H1 (cell line): Measurements from ENCODE around the gene NDST4. TPM values are rescaled to one million over a fixed set of nuclear protein-coding genes. Genes with fewer than 3 reads are reported as not detected.

Source experiments
- CREB1 ChIP-seq: IDR thresholded peaks from 2 replicates; pipeline ENCODE4 v1.6.1; 2012; ENCODE audit warnings: inconsistent platforms
- HDAC6 ChIP-seq: IDR thresholded peaks from one replicate; pipeline ENCODE4 v1.7.1; 2012; ENCODE audit warnings: low read depth, mild to moderate bottlenecking, inconsistent platforms, low read length, moderate library complexity
- JUN ChIP-seq: IDR thresholded peaks from 2 replicates; pipeline ENCODE4 v1.6.1; 2011; ENCODE audit warnings: low read depth, mild to moderate bottlenecking, improper control_type of control experiment, low read length
- POU5F1 ChIP-seq: IDR thresholded peaks from 2 replicates; pipeline ENCODE4 v1.6.1; 2011; ENCODE audit warnings: low read depth, mild to moderate bottlenecking, low read length, moderate library complexity
- SIRT6 ChIP-seq: IDR thresholded peaks from one replicate; pipeline ENCODE4 v1.7.1; 2012; ENCODE audit warnings: low read length, inconsistent platforms
- TEAD4 ChIP-seq: IDR thresholded peaks from 2 replicates; pipeline ENCODE4 v1.6.1; 2012; ENCODE audit warnings: low read depth, low read length, inconsistent platforms, mixed read lengths
- polyA plus RNA-seq, 7 experiments: library from polyadenylated mRNA; depleted of rRNA in 3 of 7; stranded (reverse) in 5 of 7; unstranded in 2 of 7; fragments of >200 nt in 5 of 7; fragments of 200-250 nt in 2 of 7; gene quantifications; 1 replicate in 5 of 7; 2 replicates in 1 of 7; 4 replicates in 1 of 7; pipeline versions ENCODE4 v1.2.1 to v1.2.3, GENCODE V29; 2011 to 2013; ENCODE audit warnings: missing spikeins in 2 of 7, mixed read lengths in 2 of 7
- total RNA-seq: library from RNA; stranded (reverse); fragmentation: NEBNext Ultra II Directional; extraction: Animal tissue kit (Norgen Biotek cat#: 25700); gene quantifications from 2 replicates; pipeline ENCODE4 v1.2.1, GENCODE V29; 2021
- TF ChIP-seq, protein P1 (sequence below): fragments of 300-600 bp; sonication (generic); IDR thresholded peaks from 2 replicates; pipeline ENCODE4 v1.7.1; 2012; ENCODE audit warnings: low read length, moderate library complexity, mild to moderate bottlenecking, inconsistent platforms; ENCODE audit not compliant: insufficient replicate concordance
- TF ChIP-seq, protein P2 (sequence below): IDR thresholded peaks from 2 replicates; pipeline ENCODE4 v1.6.1; 2011; ENCODE audit warnings: low read depth, mild to moderate bottlenecking, low read length; ENCODE audit not compliant: insufficient read depth

The NDST4 gene
- total and polyA plus RNA-seq, 2 of the 8 experiments (the other 6 are each of a cell fraction or from before 2014, with no cell fraction given): 0.02 TPM; not detected in 1

DNA sequence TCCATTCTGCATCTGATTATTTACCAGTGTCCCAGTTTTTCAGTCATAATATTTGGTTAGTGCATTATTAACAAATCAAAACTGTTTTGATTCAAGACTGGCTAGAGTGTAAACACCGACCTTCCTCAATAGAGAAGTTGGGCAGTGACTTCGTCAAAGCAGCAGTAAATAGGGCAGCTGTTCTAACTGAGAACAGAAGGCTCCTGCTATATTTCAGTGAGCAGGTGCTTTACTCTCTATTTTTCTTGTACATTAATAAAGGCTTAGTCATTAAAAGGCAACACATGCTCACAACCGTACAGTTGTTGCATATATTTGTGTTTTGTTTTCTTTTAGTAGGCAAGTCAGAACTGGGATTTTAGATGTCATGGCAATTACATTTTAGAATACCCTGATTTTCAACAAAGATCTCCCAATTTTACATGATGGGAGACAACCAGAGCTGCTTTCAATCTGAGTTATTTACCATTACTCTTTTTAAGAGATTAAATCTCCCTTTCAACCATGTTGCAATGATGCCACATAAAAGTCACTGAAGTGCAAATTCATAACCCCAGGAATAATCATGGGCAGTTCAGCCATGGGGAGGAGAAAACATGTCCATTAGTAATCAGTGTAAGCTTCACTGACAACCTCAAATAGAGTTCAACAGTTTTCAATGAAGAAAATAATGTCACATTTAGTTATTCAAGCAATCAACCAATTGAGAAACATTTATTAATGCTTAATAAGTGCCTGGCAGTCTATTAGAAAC lies 233.3 kb downstream of the NDST4 start (continued):
- TF ChIP-seq, protein P1, sequence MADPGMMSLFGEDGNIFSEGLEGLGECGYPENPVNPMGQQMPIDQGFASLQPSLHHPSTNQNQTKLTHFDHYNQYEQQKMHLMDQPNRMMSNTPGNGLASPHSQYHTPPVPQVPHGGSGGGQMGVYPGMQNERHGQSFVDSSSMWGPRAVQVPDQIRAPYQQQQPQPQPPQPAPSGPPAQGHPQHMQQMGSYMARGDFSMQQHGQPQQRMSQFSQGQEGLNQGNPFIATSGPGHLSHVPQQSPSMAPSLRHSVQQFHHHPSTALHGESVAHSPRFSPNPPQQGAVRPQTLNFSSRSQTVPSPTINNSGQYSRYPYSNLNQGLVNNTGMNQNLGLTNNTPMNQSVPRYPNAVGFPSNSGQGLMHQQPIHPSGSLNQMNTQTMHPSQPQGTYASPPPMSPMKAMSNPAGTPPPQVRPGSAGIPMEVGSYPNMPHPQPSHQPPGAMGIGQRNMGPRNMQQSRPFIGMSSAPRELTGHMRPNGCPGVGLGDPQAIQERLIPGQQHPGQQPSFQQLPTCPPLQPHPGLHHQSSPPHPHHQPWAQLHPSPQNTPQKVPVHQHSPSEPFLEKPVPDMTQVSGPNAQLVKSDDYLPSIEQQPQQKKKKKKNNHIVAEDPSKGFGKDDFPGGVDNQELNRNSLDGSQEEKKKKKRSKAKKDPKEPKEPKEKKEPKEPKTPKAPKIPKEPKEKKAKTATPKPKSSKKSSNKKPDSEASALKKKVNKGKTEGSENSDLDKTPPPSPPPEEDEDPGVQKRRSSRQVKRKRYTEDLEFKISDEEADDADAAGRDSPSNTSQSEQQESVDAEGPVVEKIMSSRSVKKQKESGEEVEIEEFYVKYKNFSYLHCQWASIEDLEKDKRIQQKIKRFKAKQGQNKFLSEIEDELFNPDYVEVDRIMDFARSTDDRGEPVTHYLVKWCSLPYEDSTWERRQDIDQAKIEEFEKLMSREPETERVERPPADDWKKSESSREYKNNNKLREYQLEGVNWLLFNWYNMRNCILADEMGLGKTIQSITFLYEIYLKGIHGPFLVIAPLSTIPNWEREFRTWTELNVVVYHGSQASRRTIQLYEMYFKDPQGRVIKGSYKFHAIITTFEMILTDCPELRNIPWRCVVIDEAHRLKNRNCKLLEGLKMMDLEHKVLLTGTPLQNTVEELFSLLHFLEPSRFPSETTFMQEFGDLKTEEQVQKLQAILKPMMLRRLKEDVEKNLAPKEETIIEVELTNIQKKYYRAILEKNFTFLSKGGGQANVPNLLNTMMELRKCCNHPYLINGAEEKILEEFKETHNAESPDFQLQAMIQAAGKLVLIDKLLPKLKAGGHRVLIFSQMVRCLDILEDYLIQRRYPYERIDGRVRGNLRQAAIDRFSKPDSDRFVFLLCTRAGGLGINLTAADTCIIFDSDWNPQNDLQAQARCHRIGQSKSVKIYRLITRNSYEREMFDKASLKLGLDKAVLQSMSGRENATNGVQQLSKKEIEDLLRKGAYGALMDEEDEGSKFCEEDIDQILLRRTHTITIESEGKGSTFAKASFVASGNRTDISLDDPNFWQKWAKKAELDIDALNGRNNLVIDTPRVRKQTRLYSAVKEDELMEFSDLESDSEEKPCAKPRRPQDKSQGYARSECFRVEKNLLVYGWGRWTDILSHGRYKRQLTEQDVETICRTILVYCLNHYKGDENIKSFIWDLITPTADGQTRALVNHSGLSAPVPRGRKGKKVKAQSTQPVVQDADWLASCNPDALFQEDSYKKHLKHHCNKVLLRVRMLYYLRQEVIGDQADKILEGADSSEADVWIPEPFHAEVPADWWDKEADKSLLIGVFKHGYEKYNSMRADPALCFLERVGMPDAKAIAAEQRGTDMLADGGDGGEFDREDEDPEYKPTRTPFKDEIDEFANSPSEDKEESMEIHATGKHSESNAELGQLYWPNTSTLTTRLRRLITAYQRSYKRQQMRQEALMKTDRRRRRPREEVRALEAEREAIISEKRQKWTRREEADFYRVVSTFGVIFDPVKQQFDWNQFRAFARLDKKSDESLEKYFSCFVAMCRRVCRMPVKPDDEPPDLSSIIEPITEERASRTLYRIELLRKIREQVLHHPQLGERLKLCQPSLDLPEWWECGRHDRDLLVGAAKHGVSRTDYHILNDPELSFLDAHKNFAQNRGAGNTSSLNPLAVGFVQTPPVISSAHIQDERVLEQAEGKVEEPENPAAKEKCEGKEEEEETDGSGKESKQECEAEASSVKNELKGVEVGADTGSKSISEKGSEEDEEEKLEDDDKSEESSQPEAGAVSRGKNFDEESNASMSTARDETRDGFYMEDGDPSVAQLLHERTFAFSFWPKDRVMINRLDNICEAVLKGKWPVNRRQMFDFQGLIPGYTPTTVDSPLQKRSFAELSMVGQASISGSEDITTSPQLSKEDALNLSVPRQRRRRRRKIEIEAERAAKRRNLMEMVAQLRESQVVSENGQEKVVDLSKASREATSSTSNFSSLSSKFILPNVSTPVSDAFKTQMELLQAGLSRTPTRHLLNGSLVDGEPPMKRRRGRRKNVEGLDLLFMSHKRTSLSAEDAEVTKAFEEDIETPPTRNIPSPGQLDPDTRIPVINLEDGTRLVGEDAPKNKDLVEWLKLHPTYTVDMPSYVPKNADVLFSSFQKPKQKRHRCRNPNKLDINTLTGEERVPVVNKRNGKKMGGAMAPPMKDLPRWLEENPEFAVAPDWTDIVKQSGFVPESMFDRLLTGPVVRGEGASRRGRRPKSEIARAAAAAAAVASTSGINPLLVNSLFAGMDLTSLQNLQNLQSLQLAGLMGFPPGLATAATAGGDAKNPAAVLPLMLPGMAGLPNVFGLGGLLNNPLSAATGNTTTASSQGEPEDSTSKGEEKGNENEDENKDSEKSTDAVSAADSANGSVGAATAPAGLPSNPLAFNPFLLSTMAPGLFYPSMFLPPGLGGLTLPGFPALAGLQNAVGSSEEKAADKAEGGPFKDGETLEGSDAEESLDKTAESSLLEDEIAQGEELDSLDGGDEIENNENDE: no peak
- TF ChIP-seq, protein P2, sequence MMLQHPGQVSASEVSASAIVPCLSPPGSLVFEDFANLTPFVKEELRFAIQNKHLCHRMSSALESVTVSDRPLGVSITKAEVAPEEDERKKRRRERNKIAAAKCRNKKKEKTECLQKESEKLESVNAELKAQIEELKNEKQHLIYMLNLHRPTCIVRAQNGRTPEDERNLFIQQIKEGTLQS: no peak
- TF ChIP-seq POU5F1 (no peak), HDAC6 (no peak), CREB1 (no peak), SIRT6 (no peak), TEAD4 (no peak), JUN (no peak)
